ENCODE results near the gene DISP3. TPM values are rescaled to one million over a fixed set of nuclear protein-coding genes. Genes with fewer than 3 reads are reported as not detected.

The DISP3 gene
- total RNA-seq, 1 donor from 2014 or later = 0.30 TPM

DNA sequence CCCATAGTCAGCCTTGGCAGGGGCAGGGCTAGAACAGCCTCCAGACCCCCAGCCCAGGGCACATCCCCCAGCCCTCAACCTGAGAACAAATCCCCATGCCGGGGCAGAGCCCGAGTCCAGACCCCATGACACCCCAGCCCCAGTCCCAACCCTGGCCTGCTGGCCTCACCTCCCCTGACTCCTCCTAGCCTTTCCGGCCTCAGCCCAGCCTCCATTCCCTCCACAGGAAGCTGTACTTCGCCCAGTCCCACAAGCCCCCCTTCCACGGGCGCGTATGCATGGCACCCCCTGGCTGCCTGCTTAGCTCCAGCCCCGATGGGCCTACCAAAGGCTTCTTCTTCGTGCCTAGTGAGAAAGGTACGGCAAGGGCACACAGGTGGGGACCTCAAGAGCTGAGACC is 50.4 kb downstream of the DISP3 start:
- no peak for DNase-seq

DNA sequence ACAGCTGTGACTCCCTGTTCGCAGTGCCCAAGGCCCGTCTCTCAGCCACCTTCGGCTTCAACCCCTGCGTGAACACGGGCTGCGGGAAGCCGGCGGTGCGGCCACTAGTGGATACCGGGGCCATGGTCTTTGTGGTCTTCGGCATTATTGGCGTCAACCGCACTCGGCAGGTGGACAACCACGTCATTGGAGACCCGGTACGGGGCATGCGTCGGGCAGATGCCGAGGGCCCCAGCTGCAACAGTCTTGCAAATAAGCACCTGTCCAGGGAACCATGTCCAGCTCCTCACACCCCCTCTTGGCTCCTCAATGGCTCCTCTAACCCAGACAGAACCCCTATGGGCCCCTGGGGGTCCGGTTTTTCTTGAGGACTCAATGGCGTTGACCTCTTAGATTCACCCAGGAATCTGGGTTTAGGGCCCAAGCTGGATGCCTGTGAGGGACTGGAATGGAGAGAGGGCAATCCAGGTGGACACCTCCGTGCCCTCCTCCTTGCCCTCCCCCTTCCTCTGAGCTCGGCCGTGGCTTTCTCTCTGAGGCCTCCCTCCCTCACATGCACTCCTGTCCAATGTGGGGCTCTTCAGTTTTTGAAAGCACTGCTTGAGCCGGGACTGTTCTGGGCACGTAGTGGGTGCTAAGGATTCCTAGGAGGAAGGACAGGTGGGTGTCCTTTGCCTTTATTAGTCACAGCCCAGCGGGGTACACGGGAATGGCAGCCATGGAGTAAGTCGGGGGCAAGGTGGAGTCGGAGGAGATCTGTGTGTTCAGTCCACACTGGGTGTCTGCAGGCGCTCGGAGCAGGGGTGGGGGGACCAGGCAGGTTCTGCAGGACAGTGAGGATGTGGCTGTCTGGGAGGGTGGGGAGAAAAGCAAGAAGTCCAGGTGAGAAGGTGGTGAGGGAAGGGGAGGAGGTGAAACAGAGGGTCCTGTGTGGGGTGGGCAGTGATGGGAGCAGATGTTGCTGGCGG is 51.1 kb downstream of the DISP3 start:
- no peak for DNase-seq

- DNase-seq = no peak
Measured at GRCh38 chr1:11530731-11531311, 51.9 kb downstream of the DISP3 start.

DNA sequence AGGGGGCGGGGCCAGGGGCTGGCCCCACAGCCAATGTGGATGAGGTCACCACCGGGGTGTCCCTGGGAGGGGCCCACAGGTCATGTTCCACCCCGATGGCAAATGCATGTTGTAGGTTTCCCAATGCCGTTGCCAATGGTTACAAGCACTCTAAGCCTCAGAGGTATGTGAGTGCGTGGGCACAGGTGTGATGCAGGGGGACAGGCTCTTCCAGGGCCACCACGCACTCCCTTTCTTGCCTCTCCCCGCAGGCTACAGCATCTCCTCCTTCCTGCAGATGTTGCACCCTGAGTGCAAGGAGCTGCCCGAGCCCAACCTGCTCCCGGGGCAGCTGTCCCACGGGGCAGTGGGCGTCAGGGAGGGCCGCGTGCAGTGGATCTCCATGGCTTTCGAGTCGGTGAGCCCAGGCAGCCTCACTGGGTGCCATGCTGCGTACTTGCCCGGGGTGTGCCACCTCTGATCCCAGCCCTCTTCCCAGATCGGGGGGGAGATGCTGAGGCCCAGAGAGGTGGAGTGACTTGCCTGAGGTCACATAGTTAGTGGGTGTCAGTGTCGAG is 52.4 kb downstream of the DISP3 start:
- DNase-seq = no peak

- no peak for DNase-seq
Measured at GRCh38 chr1:11531943-11532342, 53.0 kb downstream of the DISP3 start.

DNA sequence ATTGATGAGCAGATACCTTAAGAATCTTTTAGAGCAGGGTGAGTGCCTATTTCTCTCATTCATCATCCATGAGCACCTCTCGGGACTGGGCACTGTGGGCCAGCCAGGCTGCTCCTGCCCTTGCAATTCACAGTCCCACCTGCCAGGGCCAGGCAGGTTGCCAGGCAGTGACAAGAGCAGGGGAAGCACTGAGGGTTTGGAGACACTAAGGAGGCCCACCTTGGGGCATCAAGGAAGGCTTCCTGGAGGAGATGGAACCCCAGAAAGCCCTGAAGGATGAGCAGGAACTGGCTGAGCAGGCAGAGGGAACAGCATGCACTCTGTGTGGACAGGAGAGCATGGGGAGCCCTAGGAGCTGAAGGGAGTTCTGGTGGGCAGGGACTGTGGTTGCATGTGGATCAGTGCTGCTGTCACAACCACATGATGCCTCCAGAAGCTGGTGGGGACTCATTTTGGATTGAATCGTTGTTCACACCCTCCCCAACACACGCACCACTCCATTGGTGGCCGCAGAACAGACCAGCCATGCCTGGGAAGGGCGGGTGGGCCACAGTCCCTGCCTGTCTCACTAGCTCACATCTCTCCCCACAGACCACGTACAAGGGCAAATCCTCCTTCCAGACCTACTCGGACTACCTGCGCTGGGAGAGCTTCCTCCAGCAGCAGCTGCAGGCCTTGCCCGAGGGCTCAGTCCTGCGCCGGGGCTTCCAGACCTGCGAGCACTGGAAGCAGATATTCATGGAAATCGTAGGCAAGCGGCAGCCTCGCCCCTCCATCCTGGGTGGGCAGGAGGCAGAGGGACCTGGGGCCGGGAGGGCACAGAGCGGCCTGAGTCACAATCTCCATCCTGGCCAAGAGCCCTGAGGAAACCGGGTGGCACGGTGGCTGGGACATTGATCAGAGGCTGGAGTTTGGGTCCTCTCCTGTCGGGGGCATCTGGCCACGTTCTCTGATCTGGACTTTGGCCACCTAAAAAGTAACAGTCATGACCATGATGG is 55.1 kb downstream of the DISP3 start:
- DNase-seq = no peak

- DNase-seq = no peak
Measured at GRCh38 chr1:11534846-11535245, 55.9 kb downstream of the DISP3 start.

- DNase-seq = no peak
Measured at GRCh38 chr1:11535316-11535715, 56.4 kb downstream of the DISP3 start.

DNA sequence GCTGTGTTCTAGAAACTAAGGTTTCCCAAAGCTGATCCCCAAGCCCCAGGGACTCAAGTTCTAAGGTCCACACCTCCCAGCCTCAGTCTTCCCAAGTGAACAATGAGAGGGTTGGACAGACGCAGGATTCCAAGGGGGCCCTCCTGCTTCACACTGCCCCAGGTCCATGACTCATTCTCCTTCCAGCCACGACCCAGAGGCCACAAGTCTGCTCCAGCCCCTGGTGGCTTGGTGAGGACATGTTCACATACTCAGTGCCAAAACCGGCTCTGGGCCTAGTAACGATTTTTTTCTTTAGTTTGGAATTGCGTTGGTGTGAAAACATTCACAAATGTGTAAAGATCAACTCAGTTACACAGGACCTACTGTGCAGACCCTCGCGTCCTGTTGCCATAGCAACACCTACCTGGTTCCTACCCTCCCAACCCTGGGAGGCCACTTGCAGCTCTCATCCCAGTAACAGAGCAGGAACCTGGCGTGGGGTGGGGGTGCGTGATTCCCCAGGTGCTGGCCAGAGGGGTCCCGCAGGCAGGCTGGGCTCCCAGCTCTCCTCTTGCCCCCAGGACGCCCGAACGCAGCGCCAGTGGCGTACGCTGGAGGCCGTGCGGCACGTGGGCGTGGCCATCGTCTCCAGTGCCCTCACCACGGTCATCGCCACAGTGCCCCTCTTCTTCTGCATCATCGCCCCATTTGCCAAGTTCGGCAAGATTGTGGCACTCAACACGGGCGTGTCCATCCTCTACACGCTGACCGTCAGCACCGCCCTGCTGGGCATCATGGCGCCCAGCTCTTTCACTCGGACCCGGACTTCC is 57.0 kb downstream of the DISP3 start:
- DNase-seq = no peak

DNA sequence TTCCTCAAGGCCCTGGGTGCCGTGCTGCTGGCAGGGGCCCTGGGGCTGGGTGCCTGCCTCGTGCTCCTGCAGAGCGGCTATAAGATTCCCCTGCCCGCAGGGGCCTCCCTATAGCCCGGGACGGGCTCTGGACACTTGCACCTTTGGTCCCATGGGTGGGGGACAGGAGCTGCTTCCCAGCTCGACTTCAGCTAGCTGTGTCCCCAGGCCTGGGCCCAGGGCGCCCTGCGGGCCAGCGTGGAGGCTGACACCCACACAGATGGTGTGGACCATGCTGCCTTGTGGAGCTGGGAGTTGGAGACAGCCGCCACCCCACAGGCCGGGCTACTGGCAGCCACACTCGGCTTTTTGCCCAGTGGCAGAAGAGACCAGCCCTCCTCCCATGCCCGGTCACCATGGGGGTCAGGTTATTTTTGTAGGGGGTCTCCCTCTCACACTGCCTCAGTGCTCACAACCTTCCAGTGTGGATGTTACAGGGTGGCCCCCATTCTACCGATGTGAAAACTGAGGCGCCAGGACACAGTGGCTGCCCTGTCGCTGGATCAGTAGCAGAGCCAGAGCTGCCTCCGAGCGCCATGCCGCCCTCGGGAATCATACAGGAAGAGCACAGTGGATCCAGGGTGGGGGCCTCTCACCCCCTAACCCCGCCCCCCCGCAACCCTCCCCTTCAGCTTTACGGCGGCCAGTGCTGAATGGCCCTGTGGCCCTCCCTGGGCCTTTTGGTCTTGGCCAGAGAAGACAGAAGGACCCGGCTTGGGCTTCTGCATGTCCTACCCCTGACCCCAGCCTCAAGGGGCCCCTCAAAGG is 57.8 kb downstream of the DISP3 start:
- DNase-seq = no peak

DNA sequence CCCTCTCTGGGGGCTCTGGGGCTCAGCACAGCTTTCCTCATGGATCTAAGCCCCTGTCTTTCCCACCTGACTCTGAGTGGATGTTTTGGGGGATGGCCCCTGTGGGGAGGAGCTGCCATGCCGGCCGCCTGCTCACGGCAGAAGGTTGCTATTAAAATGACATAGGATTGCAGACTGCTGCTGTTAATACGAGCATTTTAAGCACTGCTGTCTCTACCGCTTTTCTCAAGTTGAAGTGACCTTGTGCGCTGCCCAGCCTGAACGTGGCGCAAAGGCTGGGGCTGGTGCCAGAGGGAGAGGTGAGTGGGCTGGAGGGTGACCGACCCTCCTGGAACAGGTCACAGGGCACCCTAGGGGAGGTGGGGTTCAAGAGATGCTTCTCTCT is 58.4 kb downstream of the DISP3 start:
- no peak for DNase-seq

- no peak for DNase-seq
Measured at GRCh38 chr1:11537854-11538591, 59.1 kb downstream of the DISP3 start.

DNA sequence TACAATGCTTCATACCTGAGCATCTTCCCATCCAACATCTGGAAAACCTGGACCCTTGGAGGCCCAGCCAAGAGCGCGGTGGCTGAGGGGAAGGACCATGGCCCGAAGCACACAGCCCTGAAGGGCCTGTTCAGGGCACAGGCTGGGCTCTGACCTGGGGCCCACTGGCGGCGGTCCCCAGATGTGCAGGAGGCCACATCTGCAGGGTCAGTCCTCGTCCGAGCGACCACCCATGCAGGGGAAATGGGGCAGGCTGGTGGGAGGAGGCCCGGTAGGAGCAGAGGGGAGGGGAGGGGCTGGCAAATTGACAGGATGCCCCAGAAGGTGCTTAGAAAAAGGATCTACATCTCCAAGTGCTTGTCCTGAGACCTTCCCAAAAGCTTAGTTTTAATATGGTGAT is 59.9 kb downstream of the DISP3 start:
- DNase-seq = no peak

GRCh38 chr1:11539850-11540772 is 61.2 kb downstream of the DISP3 start:
- no peak for DNase-seq

DNA sequence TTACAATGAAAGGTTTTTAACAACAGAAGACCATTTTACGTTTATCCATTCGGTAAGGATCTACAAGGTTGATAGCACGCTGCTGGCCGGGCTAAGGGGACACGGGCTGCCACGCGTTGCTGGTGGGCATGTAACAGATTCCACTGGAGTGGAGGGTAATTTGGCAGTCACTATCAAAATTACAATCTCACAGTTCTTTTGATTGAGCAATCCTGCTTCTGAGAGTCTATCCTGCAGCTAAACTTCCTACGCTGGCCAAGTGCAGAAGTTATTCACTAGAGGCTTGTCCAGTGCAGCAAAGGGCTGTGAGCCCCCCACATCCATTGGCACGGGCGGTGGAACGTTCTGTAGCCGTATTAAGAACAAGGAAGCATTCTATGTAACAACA is 61.8 kb downstream of the DISP3 start:
- DNase-seq = no peak

- DNase-seq = no peak
Measured at GRCh38 chr1:11541236-11541635, 62.3 kb downstream of the DISP3 start.

- no peak for DNase-seq
Measured at GRCh38 chr1:11541956-11542355, 63.0 kb downstream of the DISP3 start.

DNA sequence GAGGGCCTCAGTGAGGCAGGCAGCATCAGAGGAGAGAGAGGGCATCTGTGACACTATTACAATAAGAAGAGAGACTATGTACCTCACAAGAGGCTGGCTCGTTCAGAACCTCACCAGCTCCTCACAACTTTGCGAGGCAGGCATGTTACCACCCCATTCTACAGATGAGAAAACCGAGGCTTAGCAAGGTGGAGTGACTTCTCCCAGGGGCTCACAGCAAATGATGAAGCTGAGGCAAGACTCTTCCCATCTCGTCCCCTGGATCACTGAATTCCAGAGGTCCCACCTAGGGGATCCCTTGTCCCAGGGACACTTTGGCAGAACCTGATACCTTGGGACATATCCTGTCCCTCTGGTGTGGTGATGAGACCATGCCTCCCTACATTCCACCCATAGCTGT is 64.4 kb downstream of the DISP3 start:
- no peak for DNase-seq

DNA sequence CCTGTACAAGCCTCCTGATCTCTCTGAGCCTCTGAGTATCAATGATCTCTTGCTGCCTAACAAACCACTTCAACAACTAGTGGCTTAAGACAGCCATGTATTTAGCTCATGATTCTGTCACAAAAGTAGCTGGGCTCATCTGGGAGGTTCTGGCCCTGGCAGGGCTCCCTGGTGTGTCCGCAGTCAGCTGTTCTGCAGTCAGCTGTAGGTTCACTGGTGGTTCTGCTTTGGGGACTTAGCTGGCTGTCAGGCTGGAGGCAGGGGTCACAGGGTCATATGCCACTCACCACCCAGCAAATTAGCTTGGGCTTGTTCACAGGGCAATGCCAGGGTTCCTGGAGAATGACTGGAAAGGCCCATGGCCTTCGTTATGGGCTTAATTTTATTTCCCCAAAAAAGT is 64.8 kb downstream of the DISP3 start:
- DNase-seq = no peak

All from skin of body (tissue), 2 donors.